Measurements from ENCODE around the gene RASSF9.

Gene RASSF9

DNA sequence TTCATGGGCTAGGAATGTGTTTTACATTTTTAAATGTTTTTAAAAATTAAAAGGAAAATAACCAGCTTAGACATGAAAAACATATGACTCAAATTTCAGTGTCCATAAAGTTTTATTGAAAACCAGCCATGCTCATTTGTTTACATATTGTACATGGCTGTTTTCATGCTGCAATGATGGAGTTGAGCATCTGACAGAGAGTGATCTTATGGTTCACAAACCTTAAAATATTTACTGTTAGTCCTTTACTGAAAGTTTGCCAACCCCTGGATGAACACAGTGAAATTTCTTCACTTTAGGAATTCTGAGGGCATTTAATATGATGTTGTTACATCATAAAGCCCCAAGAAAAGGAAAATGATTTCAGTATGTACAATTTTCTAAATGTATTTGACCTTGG lies 16.1 kb downstream of the RASSF9 start:
- DNase-seq = no peak

- DNase-seq = no peak
Observed at GRCh38 chr12:85814741-85815140, 21.5 kb downstream of the RASSF9 start.

- DNase-seq = no peak
Observed at GRCh38 chr12:85814071-85814470, 22.1 kb downstream of the RASSF9 start.

DNA sequence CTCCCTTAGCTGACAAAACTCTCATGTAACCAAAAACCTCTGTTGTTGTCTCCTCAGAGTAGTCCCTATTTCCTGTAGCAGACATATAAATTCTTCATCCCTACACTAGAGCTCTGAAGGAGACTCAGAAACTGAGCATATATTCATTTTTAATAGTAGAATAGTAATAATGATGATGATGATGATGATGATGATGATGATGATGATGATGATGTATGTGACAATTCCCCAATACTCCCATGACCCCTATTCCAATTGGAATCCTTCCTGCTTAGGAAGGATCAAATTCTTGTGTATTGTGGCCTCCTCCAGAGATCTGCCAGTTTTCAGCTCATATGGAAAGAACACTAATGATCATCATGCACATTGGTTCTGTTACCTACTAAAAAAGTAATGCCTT lies 26.7 kb downstream of the RASSF9 start:
- no peak for DNase-seq

- DNase-seq = no peak
Observed at GRCh38 chr12:85807730-85808129, 28.5 kb downstream of the RASSF9 start.

DNA sequence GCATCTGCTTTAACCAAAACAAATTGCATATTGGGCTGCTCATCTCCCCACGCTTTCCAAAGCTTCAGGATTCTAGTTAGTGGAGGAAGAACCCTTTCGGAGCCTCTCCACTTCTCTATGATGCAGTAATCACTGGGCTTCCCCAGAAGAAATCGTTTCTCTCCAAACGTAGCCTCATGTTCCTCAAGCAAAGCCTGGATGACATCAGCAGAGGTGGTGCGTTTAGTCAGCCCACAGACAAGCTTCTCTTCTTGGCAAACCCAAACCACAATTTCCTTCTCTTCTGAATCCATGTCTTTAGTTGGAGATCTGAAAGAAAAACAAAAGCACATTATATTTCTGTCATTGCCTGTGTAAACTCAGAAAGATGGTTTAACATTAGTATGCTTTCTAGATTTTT lies 30.6 kb downstream of the RASSF9 start:
- DNase-seq = peak; percentile 85

GRCh38 chr12:85804663-85805062 lies 31.5 kb downstream of the RASSF9 start:
- no peak for DNase-seq

DNA sequence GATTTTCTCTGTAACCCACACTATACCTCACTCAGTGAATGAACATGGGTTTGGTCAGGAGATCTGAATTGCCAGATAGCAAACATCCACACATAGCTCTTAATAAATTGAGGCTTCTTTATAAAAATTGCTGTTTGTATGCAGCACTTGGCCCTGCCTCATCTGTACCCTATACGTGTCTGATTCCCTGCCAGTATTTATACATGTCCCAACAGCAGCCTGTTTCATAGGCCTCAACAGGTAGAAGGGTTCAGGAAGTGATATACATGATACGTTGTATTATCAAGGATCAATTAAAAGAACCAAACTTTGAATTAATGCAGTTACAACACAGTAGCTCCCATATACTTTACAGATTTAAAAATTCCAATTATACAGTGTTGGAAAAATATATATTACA lies 32.3 kb downstream of the RASSF9 start:
- no peak for DNase-seq

DNA sequence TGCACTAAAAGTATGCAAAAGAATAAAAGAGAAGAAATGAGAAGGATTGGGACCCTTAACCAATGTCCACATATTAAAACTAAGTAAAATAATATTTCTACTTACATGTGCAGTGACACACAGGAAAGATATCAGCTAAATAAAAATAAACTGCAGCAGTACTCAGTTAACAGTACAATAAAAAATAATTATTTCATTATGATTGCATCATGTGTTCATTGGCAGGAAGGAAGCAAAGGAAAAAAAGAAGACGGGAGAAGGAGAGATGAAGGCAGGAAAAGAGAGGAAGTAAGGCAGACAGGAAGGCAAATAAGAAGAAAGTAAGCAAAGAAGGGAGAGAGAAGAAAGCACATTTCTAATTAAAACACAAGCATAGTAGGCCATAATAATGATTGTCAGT lies 33.0 kb downstream of the RASSF9 start:
- DNase-seq = no peak

- DNase-seq = no peak
Observed at GRCh38 chr12:85798122-85798521, 38.1 kb downstream of the RASSF9 start.

DNA sequence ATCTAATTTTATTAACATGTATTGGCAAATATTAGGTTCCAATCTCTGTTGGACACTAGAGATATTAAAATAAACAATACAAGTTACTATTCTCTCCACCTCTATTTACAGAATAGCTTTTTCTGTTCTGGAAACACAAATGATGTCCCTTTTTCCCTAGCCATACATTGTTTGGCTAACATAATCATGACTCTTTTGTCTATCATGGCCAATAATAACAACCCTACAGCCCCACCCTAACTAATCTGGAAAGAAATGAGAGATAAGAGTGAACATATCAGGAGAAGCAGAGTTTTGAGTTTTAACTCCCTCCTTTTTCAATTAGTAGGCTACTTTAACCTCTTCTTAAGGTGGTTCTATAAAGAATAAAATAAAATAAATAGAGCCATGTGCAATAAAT lies 40.2 kb downstream of the RASSF9 start:
- no peak for DNase-seq

- DNase-seq = no peak
Observed at GRCh38 chr12:85794531-85794930, 41.7 kb downstream of the RASSF9 start.

- DNase-seq = no peak
Observed at GRCh38 chr12:85784096-85784720, 52.0 kb downstream of the RASSF9 start.

DNA sequence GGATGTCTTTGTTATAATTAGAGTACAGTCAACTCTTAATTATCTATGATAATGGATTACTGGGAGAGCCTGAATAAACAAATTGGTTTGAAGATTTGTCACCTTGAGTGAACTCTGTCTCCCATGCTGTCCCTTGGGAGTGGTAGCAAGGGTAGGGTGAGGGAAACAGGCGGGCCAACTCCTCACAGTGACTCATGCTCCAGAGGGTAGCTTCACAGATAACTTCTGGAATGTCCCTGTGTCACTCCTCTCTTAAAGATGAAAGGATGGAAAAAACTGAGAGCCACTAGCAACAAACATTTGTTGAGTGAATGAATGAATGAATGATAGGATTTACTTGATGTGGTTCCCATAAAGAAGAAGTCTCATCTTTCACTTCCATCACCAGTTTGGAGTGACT lies 53.5 kb downstream of the RASSF9 start:
- no peak for DNase-seq

GRCh38 chr12:85781766-85782165 lies 54.4 kb downstream of the RASSF9 start:
- DNase-seq = no peak

- DNase-seq = no peak
Observed at GRCh38 chr12:85779768-85780167, 56.4 kb downstream of the RASSF9 start.

DNA sequence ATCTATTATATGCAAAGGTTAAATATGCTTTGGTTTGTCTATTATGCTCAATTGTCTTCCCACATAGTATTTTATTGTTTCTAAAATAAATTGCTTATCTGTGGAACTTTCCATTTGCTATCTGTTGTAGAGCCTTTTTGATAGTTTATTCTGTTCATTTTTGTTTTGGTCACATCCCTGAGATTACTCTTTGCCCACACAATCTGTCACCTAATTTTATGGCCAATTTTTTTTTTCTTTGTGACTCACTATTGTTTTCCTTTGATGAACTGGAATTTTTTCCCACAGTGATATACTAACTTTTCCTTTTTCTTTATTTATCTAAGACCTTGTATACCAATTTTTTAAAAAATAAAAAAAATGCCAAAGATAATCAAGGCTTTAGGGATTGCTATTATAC lies 61.1 kb downstream of the RASSF9 start:
- DNase-seq = no peak

DNA sequence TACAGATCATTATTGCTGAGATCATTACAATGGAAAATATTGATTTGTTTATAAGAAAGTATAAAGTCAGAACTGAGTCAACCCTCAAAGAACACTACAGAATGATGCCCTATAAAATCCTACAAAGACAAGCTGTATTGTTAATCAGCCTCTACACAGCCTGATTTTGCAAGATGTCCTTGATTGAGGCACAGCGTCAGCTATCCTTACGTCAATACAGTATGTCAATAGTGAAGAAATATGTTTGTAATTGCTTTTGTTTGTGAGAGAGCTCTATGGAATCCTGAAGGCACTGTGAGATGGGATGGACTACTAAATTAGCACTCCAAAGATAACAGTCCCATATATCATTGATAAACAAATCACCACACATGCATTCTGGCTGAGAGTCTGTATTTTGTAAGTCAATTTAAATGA lies 70.7 kb downstream of the RASSF9 start:
- DNase-seq = no peak

DNA sequence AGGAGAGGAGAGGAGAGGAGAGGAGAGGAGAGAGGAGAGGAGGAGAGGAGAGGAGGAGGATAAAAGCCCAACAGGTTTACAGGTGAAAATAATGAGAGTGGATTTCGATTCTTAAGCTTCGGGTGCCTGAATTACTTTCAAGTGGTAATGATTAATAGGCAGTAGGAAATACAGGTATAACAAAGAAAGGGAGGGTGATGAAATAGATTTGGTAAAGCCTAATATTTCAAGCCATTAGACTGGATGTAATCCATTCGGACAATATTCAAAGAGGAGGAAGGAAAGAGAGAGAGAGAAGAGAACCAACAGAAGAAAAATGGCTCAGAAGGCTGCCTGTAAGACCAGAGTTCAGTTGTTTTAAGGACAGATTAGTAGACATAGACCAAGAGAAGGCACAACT lies 76.6 kb downstream of the RASSF9 start:
- DNase-seq = no peak

DNA sequence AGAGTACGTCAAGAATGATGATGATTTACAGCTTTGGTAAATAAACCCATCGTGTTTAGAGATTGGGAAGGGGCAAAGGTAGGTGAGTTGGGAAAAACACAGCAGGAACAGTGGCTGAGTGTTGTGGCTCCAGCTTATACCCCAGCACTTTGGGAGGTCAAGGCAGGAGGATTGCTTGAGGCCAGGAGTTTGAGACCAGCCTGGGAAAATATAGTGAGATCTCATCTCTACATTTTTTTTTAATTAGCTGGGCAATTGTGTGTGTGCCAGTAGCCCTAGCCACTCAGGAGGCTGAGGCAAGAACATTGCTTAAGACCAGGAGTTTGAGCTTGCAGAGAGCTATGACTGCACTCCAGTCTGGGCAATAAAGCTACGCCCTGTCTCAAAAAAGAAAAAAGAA lies 77.1 kb downstream of the RASSF9 start:
- DNase-seq = no peak

DNA sequence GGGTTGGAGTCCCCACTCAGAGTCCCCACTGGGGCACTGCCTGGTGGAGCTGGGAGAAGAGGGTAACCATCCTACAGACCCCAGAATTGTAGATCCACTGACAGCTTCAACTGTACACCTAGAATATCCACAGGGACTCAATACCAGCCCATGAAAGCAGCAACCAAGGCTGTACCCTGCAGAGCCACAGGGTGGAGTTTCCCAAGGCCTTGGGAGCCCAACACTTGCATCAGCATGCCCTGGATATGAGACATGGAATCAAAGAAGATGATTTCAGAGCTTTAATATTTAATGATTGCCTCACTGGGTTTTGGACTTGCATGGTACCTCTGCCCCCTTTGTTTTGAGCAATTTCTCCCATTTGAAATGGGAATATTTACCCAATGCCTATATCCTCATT lies 80.4 kb downstream of the RASSF9 start:
- no peak for DNase-seq
